Ovary (tissue), 3 donors: ENCODE results near the gene PRR27.

ENCODE experiments used
- CTCF ChIP-seq, 3 donors: fragments of 450-650 bp in 2 of 3; fragments of 200-600 bp in 1 of 3; IDR thresholded peaks; one replicate each; pipeline versions ENCODE4 v1.5.1 to v1.8.0; 2016 to 2022; ENCODE audit warnings: antibody characterized with exemption in 3 of 3, mild to moderate bottlenecking in 1 of 3
- EP300 ChIP-seq: sonication (generic); formaldehyde crosslinking; IDR thresholded peaks from one replicate; pipeline ENCODE4 v1.6.1; 2017; ENCODE audit warnings: antibody characterized with exemption
- POLR2A ChIP-seq: fragments of 450-650 bp; IDR thresholded peaks from one replicate; pipeline ENCODE4 v1.6.1; 2017; ENCODE audit warnings: antibody characterized with exemption, mild to moderate bottlenecking, moderate library complexity
- donor health status: DM: no; HTN: no; CAD: no.

DNA sequence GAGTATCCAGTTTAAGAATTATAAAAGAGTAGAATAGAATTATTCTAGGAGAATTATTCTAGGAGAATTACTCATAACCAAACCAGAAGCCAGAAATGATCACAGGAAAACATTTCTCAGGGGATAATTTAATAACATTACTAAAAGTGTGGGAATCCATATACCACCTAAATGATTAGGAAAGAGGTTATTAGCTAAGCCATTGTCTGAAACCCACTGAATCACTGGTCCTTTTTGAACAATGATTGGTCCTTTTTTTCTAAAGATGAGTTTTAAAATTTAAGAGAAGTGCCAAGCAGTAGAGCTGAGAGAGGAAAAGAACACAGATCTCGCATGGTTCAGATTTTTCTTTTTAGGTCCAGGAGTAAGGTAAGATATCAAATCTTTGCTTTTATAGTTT, 41.4 kb downstream of the PRR27 start, which contains the start of gene ODAM:
- TF ChIP-seq POLR2A, result no peak
- TF ChIP-seq CTCF (IDR thresholded peaks at IDR 0.05), result no peak
- TF ChIP-seq EP300, result no peak
